ENCODE measurements around the gene HS6ST3.
"Not testable (repeated sequence)": the region's sequence is repeated elsewhere in the genome, so short reads cannot be mapped to it uniquely, and the experiment has no call there.

Gene HS6ST3

DNA sequence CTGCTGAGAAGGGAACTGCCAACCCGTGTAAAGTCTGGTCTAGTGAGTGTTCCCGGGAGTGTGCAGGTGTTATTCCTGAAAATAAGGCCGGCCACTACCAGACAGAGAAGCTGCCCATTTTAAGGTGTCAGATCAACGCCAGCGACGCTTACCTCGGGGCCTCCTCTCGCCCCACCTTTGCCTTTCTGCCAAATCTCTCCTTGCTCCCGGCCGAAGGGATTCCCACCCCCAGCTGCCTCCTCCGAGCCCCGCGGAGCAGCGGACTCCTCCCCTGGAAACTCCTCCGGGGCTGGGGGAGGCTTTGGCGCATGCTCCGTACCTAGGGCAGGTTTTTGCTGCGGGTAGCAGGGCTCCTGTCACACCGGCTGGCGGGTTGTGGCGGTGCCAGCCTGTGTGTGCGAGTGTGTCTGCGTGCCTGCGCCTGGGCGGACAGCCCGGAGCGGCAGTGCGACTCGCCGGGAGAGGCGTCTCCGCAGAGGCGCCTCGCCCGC is at the start of gene HS6ST3:
Gene HS6ST3, plus strand, starts transcription at position 359 of the 491 bp plus-strand sequence.
- DNase-seq: peak; percentile 76

DNA sequence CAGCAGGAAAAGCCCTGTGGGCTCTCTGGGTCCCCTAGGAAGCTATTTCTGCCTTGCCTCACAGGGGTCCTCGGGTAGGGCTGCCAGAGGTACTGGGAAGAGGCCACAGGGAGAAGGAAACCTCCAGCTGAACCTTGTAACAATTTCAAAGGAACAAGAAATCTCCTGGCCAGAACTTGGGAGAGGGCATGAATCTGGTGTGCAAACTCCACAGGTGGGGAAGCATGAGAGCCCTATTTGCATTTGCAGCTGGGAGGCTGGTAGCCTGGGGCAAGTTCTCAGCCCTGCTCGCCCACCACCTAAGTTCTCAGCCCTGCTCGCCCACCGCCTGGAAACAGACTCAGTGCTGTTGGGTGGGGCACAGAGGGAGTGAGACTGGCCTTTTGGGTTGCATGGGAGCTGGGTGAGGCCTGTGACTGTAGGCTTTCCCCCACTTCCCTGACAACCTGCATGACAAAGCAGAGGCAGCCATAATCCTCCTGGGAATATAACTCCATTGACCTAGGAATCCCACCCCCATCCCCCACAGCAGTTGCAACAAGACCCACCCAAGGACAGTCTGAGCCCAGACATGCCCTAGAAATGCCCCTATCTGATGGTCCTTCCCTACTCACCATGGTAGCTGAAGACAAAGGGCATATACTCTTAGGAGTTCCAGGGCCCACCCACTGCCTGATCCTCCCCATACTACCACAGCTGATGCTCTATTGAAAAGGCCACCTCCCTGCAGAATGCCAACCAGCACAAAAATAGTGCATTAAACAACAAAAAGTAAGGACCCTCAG is 48.4 kb upstream of the HS6ST3 start:
- DNase-seq: no peak

DNA sequence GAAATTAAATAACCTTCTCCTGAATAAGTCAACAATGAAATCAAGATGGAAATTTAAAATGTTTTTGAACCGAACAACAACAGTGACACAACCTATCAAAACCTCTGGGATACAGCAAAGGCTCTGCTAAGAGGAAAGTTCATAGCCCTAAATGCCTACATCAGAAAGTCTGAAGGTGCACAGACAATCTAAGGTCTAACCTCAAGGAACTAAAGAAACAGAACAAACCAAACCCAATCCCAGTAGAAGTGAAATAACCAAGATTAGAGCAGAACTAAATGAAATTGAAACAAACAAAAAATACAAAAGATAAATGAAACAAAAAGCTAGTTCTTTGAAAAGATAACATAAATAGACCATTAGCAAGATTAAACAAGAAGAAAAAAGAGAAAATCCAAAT is 45.7 kb upstream of the HS6ST3 start:
- DNase-seq: no peak

- DNase-seq: not testable (repeated sequence)
These were observed 43.3 kb upstream of the HS6ST3 start for GRCh38 chr13:96046449-96047126.

GRCh38 chr13:96050955-96051354 is 39.0 kb upstream of the HS6ST3 start:
- not testable (repeated sequence) for DNase-seq

GRCh38 chr13:96051491-96051890 is 38.4 kb upstream of the HS6ST3 start:
- DNase-seq: not testable (repeated sequence)

GRCh38 chr13:96051946-96052345 is 38.0 kb upstream of the HS6ST3 start:
- not testable (repeated sequence) for DNase-seq

GRCh38 chr13:96052656-96053002 is 37.3 kb upstream of the HS6ST3 start:
- no peak for DNase-seq

DNA sequence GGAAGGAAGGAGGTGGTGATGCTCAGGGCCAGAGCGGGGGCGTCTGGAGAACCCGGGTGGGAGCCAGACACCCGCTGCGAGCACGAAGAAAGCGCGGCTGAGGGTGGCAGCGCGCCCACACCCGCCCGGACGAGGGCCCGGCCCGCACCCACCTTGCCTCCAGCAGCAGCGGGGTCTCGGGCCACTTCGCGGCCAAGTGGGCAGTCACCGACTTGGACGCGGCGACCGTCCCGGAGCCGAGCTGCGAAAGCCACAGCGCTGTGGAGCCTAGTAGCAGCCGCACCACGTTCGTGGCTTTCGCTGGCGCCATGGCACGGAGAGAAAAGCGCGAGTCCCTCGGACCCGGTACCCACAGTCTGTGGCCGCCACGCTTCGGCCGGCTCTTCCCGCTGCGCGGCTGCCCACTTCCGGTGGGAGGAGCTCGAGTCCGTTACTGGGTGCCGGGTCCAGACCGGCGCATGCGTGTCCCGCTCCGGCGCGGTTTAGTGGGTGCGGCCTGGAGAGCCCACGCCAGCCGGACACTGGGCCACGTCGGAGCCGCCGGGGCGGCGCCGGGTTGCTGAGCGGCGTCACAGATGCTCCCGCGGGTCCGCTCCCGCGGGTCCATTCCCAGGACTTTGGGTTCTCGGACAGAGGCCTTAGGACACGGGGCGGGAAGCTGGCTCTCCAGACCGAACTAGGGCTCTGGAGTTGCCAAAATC is 36.8 kb upstream of the HS6ST3 start, which contains the start of gene UGGT2:
Gene UGGT2, minus strand, starts transcription at position 399 of the 701 bp plus-strand sequence. Its CDS starts 89 bp downstream, at position 310.
- peak; percentile 96 for DNase-seq

GRCh38 chr13:96065849-96066248 is 24.1 kb upstream of the HS6ST3 start:
- no peak for DNase-seq

DNA sequence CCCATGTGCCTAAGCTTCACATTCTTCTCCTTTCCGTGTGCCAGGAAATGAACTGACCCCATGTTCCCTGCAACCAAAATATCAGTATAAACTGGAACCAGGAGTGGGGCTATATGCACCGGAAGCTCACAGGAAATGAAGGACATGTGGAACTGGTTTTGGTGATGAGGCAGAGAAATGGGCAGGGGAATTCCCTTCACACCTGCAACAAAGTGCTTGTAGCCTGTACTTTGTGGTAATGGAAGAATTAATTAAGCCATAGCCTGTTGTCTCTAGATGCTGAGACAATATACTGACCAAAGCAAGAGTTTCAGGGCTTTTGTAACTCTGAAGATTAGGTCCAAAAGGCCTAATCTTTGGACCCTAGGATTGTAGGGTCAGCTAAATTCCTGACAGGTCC is 21.2 kb upstream of the HS6ST3 start:
- no peak for DNase-seq

DNA sequence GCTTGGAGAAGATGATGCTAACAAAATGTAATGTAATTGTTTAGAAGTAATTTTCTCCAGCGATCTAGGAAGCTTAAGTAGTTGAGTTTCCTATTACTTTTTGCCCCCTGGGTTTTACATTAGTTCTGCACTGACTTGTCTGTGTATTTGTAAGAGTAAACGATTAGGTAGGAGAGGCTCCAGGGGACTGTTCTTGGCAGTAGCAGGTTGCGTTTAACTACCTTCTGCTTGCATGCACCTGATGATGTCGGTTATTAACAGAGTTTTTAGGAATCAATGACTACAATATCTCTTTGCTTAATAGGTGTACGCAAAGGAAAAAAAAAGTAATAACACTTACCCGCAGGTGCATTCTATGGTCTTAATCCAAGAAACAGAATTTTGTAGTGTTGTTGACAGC is 18.4 kb upstream of the HS6ST3 start:
- DNase-seq: no peak

- no peak for DNase-seq
These were observed 17.5 kb upstream of the HS6ST3 start for GRCh38 chr13:96072392-96072791.

GRCh38 chr13:96075953-96076543 is 13.9 kb upstream of the HS6ST3 start:
- no peak for DNase-seq

GRCh38 chr13:96080676-96081075 is 9.2 kb upstream of the HS6ST3 start:
- DNase-seq: no peak

DNA sequence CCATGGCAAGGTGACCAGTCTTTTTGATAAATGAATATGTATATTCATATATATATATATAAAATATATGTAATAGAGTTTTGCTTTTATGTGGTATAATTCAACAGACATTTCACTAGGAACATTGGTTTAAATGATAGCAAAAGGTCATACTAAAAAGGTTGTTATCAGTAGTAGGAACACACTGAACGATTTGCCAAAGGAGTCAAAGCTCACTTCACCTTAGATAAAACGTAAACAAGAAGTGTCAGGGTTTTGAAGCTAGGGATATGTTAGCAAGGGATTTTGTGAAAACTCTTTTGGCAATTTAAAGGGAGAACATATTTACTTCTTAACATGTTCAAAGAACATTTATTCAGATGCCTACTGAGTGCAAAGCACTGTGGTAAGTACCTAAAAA is 8.0 kb upstream of the HS6ST3 start:
- DNase-seq: no peak

GRCh38 chr13:96082640-96083039 is 7.3 kb upstream of the HS6ST3 start:
- no peak for DNase-seq

DNA sequence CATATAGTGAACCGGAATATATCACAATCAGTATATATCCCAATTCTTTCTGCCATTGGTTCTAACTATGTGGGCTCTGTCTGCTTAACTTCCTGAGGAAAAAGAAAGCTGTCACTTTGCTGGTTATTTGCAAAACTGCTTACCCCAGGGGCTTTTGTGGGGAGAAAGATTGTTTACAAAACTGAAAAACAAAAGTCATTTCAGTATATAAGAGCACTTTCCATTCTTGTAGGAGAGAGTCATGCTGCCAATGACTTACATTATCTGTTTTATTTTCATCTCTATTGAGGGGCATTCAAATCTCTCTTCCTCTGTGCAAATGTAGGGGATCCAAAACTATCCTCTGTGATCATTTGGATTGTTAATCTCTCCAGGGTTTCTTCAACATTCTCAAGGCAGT is 3.2 kb upstream of the HS6ST3 start:
- no peak for DNase-seq

DNA sequence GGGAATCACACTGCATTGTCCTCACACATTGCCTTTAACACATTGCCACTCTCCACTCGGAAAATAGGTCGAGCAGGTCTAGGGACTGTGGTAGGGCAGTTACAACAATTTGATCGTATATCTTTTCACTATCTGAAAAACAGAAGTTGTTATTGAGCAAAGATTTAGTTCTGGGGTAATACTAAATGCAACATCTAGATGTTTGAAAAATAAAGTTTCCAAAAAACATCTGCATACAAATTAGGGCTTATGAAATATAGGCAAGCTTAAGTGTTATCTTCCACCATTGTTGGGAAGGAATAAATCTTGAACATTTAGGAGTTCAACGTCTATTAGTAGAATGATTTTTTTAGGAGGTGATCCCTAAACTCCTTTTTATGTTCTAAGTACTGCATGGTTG is 768 bp upstream of the HS6ST3 start:
- no peak for DNase-seq

GRCh38 chr13:96090240-96091101 is 564 bp downstream of the HS6ST3 start:
- DNase-seq: no peak

GRCh38 chr13:96091164-96092117 is 1.5 kb downstream of the HS6ST3 start:
- peak; percentile 75 for DNase-seq
